Measurements from ENCODE around the gene PRKCZ. TPM values are rescaled to one million over a fixed set of nuclear protein-coding genes. Genes with fewer than 3 reads are reported as not detected.
A peak's percentile ranks its signal among the peaks of the same experiment; 100 is the strongest.

The PRKCZ gene
- total and polyA plus RNA-seq, 9 of the 15 experiments (the other 6 are each of a cell fraction or from before 2014, with no cell fraction given): 0.07 to 3.1 (median 1.3) TPM

DNA sequence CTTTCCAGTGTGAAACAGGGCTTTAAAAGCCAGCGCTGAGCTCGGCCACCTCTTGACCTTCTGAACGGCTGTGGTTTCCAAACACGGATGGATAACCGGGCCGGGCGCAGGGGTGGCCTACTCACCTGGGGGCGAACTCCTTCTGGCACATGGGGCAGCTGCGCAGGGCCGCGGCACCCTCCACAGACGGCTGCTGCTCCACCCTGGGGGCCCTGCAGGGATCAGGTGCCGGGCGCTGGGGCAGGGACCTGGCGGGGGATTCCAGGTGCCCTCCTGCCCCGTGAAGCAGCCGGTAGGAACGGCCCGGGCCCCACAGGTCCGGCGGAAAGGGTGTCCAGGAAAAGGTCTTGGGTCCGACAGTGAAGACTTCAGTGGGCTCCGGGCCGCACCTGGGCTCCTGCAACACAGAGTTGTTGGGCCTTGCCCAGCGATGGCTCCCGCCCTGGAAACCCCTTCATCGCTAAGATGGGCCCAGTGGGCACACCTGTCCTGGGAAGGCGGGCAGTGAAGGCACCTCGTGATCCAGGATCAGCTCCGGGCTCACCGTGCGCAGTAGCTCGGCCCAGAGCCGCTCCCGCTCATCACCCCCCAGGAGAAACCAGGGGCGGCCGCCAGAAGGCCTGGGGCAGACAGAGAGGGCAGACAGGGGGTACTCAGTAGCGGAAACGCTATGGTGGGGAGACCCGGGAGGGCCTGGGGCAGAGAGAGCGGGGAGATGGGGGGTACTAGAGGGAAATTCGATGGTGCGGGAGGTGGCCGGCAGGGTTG is 143.5 kb downstream of the PRKCZ start (continued):
- TF ChIP-seq, protein P1, sequence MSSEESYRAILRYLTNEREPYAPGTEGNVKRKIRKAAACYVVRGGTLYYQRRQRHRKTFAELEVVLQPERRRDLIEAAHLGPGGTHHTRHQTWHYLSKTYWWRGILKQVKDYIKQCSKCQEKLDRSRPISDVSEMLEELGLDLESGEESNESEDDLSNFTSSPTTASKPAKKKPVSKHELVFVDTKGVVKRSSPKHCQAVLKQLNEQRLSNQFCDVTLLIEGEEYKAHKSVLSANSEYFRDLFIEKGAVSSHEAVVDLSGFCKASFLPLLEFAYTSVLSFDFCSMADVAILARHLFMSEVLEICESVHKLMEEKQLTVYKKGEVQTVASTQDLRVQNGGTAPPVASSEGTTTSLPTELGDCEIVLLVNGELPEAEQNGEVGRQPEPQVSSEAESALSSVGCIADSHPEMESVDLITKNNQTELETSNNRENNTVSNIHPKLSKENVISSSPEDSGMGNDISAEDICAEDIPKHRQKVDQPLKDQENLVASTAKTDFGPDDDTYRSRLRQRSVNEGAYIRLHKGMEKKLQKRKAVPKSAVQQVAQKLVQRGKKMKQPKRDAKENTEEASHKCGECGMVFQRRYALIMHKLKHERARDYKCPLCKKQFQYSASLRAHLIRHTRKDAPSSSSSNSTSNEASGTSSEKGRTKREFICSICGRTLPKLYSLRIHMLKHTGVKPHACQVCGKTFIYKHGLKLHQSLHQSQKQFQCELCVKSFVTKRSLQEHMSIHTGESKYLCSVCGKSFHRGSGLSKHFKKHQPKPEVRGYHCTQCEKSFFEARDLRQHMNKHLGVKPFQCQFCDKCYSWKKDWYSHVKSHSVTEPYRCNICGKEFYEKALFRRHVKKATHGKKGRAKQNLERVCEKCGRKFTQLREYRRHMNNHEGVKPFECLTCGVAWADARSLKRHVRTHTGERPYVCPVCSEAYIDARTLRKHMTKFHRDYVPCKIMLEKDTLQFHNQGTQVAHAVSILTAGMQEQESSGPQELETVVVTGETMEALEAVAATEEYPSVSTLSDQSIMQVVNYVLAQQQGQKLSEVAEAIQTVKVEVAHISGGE (CRISPR knock-in tag; IDR thresholded peaks at IDR 0.05): no peak
- TF ChIP-seq POLR2B (IDR thresholded peaks at IDR 0.05; ENCODE audit: low read depth, partially characterized antibody) (no peak), HNRNPH1 (optimal IDR thresholded peaks at IDR 0.05; ENCODE audit: low read depth, low read length) (no peak), ZC3H8 (IDR thresholded peaks at IDR 0.05) (no peak), MAZ (CRISPR knock-in tag; conservative IDR thresholded peaks at IDR 0.05 in 1 of 2, IDR thresholded peaks at IDR 0.05 in 1 of 2) (peak in 1 of 2 experiments; percentile 45; a peak in 1 of 4 replicates), RBM22 (IDR thresholded peaks at IDR 0.05; ENCODE audit: low read depth, low read length, poor library complexity, severe bottlenecking) (no peak), SMAD1 (IDR thresholded peaks at IDR 0.05; ENCODE audit: low read depth, low read length, partially characterized antibody) (no peak), KLF16 (IDR thresholded peaks at IDR 0.05) (no peak), MEF2D (tag; conservative IDR thresholded peaks at IDR 0.05; ENCODE audit: low read depth) (no peak), SAP30 (IDR thresholded peaks at IDR 0.05; ENCODE audit: borderline replicate concordance, insufficient read depth, low read depth, low read length, poor library complexity, severe bottlenecking) (peak; percentile 42), POLR2G (IDR thresholded peaks at IDR 0.05; ENCODE audit: low read depth, low read length) (peak; percentile 67; the same call in 1 of the 2 replicates), ZNF551 (CRISPR knock-in tag; IDR thresholded peaks at IDR 0.05) (no peak)
- TF ChIP-seq, protein P2, sequence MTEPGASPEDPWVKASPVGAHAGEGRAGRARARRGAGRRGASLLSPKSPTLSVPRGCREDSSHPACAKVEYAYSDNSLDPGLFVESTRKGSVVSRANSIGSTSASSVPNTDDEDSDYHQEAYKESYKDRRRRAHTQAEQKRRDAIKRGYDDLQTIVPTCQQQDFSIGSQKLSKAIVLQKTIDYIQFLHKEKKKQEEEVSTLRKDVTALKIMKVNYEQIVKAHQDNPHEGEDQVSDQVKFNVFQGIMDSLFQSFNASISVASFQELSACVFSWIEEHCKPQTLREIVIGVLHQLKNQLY (CRISPR knock-in tag; conservative IDR thresholded peaks at IDR 0.05): no peak
- TF ChIP-seq, protein P3, sequence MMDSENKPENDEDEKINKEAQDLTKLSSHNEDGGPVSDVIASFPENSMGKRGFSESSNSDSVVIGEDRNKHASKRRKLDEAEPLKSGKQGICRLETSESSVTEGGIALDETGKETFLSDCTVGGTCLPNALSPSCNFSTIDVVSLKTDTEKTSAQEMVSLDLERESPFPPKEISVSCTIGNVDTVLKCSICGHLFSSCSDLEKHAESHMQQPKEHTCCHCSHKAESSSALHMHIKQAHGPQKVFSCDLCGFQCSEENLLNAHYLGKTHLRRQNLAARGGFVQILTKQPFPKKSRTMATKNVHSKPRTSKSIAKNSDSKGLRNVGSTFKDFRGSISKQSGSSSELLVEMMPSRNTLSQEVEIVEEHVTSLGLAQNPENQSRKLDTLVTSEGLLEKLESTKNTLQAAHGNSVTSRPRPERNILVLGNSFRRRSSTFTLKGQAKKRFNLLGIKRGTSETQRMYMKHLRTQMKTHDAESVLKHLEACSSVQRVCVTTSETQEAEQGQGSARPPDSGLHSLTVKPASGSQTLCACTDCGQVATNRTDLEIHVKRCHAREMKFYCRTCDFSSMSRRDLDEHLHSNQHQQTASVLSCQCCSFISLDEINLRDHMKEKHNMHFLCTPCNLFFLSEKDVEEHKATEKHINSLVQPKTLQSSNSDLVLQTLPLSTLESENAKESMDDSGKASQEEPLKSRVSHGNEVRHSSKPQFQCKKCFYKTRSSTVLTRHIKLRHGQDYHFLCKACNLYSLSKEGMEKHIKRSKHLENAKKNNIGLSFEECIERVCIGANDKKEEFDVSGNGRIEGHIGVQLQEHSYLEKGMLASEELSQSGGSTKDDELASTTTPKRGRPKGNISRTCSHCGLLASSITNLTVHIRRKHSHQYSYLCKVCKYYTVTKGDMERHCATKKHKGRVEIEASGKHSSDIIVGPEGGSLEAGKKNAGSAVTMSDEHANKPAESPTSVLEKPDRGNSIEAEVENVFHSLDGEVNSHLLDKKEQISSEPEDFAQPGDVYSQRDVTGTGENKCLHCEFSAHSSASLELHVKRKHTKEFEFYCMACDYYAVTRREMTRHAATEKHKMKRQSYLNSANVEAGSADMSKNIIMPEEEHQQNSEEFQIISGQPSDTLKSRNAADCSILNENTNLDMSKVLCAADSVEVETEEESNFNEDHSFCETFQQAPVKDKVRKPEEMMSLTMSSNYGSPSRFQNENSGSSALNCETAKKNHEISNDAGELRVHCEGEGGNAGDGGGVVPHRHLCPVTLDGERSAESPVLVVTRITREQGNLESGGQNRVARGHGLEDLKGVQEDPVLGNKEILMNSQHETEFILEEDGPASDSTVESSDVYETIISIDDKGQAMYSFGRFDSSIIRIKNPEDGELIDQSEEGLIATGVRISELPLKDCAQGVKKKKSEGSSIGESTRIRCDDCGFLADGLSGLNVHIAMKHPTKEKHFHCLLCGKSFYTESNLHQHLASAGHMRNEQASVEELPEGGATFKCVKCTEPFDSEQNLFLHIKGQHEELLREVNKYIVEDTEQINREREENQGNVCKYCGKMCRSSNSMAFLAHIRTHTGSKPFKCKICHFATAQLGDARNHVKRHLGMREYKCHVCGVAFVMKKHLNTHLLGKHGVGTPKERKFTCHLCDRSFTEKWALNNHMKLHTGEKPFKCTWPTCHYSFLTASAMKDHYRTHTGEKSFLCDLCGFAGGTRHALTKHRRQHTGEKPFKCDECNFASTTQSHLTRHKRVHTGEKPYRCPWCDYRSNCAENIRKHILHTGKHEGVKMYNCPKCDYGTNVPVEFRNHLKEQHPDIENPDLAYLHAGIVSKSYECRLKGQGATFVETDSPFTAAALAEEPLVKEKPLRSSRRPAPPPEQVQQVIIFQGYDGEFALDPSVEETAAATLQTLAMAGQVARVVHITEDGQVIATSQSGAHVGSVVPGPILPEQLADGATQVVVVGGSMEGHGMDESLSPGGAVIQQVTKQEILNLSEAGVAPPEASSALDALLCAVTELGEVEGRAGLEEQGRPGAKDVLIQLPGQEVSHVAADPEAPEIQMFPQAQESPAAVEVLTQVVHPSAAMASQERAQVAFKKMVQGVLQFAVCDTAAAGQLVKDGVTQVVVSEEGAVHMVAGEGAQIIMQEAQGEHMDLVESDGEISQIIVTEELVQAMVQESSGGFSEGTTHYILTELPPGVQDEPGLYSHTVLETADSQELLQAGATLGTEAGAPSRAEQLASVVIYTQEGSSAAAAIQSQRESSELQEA (IDR thresholded peaks at IDR 0.05; ENCODE audit: low read depth): no peak
